ENCODE results near the gene KIF6. TPM values are rescaled to one million over a fixed set of nuclear protein-coding genes. Genes with fewer than 3 reads are reported as not detected.
A peak's percentile ranks its signal among the peaks of the same experiment; 100 is the strongest.

KIF6 gene
- total RNA-seq, 1 experiment from 2014 or later, result not detected

DNA sequence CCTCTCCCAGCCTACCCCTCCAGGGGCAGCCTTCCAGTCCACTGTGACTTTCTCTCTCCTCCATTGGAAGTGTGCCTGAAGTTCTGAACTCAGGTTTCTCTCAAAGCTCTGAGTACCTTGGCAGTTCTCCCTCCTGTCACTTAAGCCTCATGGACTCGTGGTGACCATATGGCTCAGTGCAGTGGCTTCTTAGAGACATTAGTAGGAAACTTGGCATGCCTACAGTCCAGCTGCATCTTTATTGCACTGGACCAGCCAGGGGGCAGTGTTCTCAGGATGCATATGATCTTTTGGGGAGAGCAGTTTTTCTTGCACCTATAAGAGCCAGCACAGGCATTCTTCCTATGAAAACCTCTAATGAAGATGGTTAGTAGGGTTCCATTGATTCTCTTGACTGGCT is 355.2 kb downstream of the KIF6 start:
- Histone ChIP-seq H3K27ac (ENCODE audit: low read length) (no peak overlapping the region), H3K9me3 (ENCODE audit: control insufficient read depth, insufficient read depth, low read depth, low read length) (no peaks in the 10 kb centered on the region), H3K4me1 (ENCODE audit: control insufficient read depth, insufficient read depth, low read length) (no peaks in the 10 kb centered on the region), H3K4me3 (ENCODE audit: low read depth in 2 of 2, low read length in 2 of 2) (no peak overlapping the region), H3K27me3 (ENCODE audit: control insufficient read depth, insufficient read depth, low read length) (no peaks in the 10 kb centered on the region), H3K36me3 (ENCODE audit: control insufficient read depth, insufficient read depth, low read length) (no peaks in the 10 kb centered on the region)
- TF ChIP-seq, protein P1, sequence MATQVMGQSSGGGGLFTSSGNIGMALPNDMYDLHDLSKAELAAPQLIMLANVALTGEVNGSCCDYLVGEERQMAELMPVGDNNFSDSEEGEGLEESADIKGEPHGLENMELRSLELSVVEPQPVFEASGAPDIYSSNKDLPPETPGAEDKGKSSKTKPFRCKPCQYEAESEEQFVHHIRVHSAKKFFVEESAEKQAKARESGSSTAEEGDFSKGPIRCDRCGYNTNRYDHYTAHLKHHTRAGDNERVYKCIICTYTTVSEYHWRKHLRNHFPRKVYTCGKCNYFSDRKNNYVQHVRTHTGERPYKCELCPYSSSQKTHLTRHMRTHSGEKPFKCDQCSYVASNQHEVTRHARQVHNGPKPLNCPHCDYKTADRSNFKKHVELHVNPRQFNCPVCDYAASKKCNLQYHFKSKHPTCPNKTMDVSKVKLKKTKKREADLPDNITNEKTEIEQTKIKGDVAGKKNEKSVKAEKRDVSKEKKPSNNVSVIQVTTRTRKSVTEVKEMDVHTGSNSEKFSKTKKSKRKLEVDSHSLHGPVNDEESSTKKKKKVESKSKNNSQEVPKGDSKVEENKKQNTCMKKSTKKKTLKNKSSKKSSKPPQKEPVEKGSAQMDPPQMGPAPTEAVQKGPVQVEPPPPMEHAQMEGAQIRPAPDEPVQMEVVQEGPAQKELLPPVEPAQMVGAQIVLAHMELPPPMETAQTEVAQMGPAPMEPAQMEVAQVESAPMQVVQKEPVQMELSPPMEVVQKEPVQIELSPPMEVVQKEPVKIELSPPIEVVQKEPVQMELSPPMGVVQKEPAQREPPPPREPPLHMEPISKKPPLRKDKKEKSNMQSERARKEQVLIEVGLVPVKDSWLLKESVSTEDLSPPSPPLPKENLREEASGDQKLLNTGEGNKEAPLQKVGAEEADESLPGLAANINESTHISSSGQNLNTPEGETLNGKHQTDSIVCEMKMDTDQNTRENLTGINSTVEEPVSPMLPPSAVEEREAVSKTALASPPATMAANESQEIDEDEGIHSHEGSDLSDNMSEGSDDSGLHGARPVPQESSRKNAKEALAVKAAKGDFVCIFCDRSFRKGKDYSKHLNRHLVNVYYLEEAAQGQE (IDR thresholded peaks at IDR 0.05; ENCODE audit: insufficient read depth in 1 of 2, low read depth in 2 of 2, low read length in 1 of 2), result no peak
- no peak for TF ChIP-seq POLR2AphosphoS5 (IDR thresholded peaks at IDR 0.05; ENCODE audit: low read depth, low read length)
- TF ChIP-seq TCF7L2 (IDR thresholded peaks at IDR 0.05; ENCODE audit: low read depth, low read length), result no peak
- no peak for TF ChIP-seq SIN3A (IDR thresholded peaks at IDR 0.05; ENCODE audit: borderline replicate concordance, insufficient read depth, low read depth, low read length)
- TF ChIP-seq, protein P2, sequence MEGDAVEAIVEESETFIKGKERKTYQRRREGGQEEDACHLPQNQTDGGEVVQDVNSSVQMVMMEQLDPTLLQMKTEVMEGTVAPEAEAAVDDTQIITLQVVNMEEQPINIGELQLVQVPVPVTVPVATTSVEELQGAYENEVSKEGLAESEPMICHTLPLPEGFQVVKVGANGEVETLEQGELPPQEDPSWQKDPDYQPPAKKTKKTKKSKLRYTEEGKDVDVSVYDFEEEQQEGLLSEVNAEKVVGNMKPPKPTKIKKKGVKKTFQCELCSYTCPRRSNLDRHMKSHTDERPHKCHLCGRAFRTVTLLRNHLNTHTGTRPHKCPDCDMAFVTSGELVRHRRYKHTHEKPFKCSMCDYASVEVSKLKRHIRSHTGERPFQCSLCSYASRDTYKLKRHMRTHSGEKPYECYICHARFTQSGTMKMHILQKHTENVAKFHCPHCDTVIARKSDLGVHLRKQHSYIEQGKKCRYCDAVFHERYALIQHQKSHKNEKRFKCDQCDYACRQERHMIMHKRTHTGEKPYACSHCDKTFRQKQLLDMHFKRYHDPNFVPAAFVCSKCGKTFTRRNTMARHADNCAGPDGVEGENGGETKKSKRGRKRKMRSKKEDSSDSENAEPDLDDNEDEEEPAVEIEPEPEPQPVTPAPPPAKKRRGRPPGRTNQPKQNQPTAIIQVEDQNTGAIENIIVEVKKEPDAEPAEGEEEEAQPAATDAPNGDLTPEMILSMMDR (IDR thresholded peaks at IDR 0.05), result peak; percentile 22; the same call in 1 of the 2 replicates
- no TSS peak for BruUV-seq (replicated peaks)
- CTCF ChIA-PET, result no interaction called here
- POLR2A ChIA-PET, result no interaction called here
- no peak for ATAC-seq
- DNase-seq (ENCODE audit: low read depth, low spot score), result no peak
- intact Hi-C loops (cut with micrococcal nuclease; ENCODE audit: unreplicated experiment) (loop anchor here (10.0 kb wide), 1 partner anchor 935 kb away; no protein-coding TSS in a partner anchor), in situ Hi-C loops (cut with HindIII; ENCODE audit: low pct_unique_long_range_greater_than_20kb, low sequenced_read_pairs) (no loop called here)

DNA sequence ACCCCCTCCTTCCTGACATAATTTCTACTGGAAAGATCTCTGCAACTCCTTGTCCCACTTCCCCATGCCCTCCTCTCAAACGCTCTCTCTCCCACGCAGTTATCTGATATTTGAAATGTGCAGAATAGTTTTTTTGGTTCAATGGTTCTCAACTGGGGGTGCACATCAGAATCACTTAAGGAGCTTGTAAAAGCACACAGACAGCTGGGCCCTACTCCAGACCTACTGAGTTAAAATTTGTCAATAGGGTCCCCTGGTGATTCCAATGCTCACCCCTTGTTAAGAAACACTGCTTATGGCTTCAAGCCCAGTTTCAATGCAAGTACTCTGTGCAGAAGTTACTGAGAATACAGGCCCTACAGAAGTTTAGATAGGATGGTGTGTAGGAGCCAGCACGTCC is 357.5 kb downstream of the KIF6 start:
- no peak for DNase-seq (ENCODE audit: low read depth, low spot score)
- no peaks in the 10 kb centered on the region for H3K9me3 ChIP-seq (ENCODE audit: control insufficient read depth, insufficient read depth, low read depth, low read length)
- no peak overlapping the region for H3K4me3 ChIP-seq (ENCODE audit: low read depth in 2 of 2, low read length in 2 of 2)
- no peak for ATAC-seq
- intact Hi-C loops (cut with micrococcal nuclease; ENCODE audit: unreplicated experiment) (no loop called here), in situ Hi-C loops (cut with HindIII; ENCODE audit: low pct_unique_long_range_greater_than_20kb, low sequenced_read_pairs) (no loop called here)
- no peaks in the 10 kb centered on the region for H3K4me1 ChIP-seq (ENCODE audit: control insufficient read depth, insufficient read depth, low read length)
- no peaks in the 10 kb centered on the region; the same call in 1 of the 2 replicates for H3K27me3 ChIP-seq (ENCODE audit: control insufficient read depth, insufficient read depth, low read length)
- H3K27ac ChIP-seq (ENCODE audit: low read length), result no peak overlapping the region
- H3K36me3 ChIP-seq (ENCODE audit: control insufficient read depth, insufficient read depth, low read length), result no peaks in the 10 kb centered on the region
- no TSS peak for BruUV-seq (replicated peaks)
- ChIA-PET POLR2A (no interaction called here), CTCF (no interaction called here)
- TF ChIP-seq, protein P2 (IDR thresholded peaks at IDR 0.05), result no peak
- TF ChIP-seq, protein P1 (IDR thresholded peaks at IDR 0.05; ENCODE audit: insufficient read depth in 1 of 2, low read depth in 2 of 2, low read length in 1 of 2), result no peak
- TF ChIP-seq SIN3A (IDR thresholded peaks at IDR 0.05; ENCODE audit: borderline replicate concordance, insufficient read depth, low read depth, low read length) (no peak), TCF7L2 (IDR thresholded peaks at IDR 0.05; ENCODE audit: low read depth, low read length) (no peak), POLR2AphosphoS5 (IDR thresholded peaks at IDR 0.05; ENCODE audit: low read depth, low read length) (no peak)

Measured in Panc1 (cell line).